GM12878 (cell line): ENCODE data around the gene CENPP. TPM values are rescaled to one million over a fixed set of nuclear protein-coding genes. Genes with fewer than 3 reads are reported as not detected.

ENCODE experiments used
- ATAC-seq: fragments of 200-7000 bp; cut with Tn5 transposase; 3 replicates; pipeline ENCODE4 v1.9.1; 2020; ENCODE audit warnings: mild to moderate bottlenecking, moderate library complexity
- BruUV-seq: library from RNA; stranded (reverse); fragments of 400-500 nt; replicated peaks from 2 replicates; lab custom pipeline; 2021; lab: Mats Ljungman, UMichigan
- CTCF ChIA-PET: fragments of 300-600 bp; sonication (Branson Sonifier 250); formaldehyde crosslinking; extraction: SDS; loops from one replicate; lab custom pipeline; 2021; ENCODE audit warnings: inconsistent platforms; lab: Yijun Ruan, JAX
- POLR2A ChIA-PET: fragments of 350-600 bp; formaldehyde crosslinking; extraction: SDS; loops from one replicate; lab custom pipeline; 2021; ENCODE audit warnings: inconsistent platforms; lab: Charles Lee
- RAD21 ChIA-PET: fragments of 300-600 bp; sonication (Branson Sonifier 250); formaldehyde crosslinking; loops from one replicate; lab custom pipeline; 2023; ENCODE audit warnings: antibody characterized with exemption; ENCODE audit not compliant: unreplicated experiment; lab: Charles Lee
- SMC1A ChIA-PET: fragments of 300-600 bp; sonication (Branson Sonifier 250); formaldehyde crosslinking; loops from one replicate; lab custom pipeline; 2023; ENCODE audit not compliant: unreplicated experiment, uncharacterized antibody; lab: Charles Lee
- DNase-seq: peaks from one replicate; pipeline ENCODE4 v3.0.0-alpha.2; 2011; ENCODE audit warnings: low read depth, low spot score
- FAIRE-seq: peaks from 3 replicates; lab custom pipeline; 2011; peaks lifted over from hg19 to GRCh38; lab: Jason Lieb, UNC
- H2AFZ ChIP-seq: 2 replicates; pipeline ENCODE4 v1.6.0; 2011; ENCODE audit warnings: low read depth, low read length, control low read depth; ENCODE audit not compliant: control insufficient read depth
- H3K27ac ChIP-seq: 2 replicates; pipeline ENCODE4 v1.5.1; 2011; ENCODE audit warnings: control low read depth; ENCODE audit not compliant: control insufficient read depth, insufficient read depth
- H3K27me3 ChIP-seq, 2 experiments: replicated peaks in 1 of 2; 2 replicates each; pipeline versions ENCODE4 v1.6.0 to v1.6.1; 2011; ENCODE audit warnings: low read length in 1 of 2; ENCODE audit not compliant: control insufficient read depth in 2 of 2, insufficient read depth in 2 of 2
- H3K36me3 ChIP-seq, 2 experiments: 2 replicates each; pipeline ENCODE4 v1.5.1; 2011; ENCODE audit warnings: low read length in 1 of 2; ENCODE audit not compliant: control insufficient read depth in 2 of 2, insufficient read depth in 2 of 2
- H3K4me1 ChIP-seq: 2 replicates; pipeline ENCODE4 v1.6.1; 2011; ENCODE audit warnings: mild to moderate bottlenecking, low read length, moderate library complexity, mixed read lengths; ENCODE audit not compliant: control insufficient read depth, insufficient read depth
- H3K4me2 ChIP-seq: 2 replicates; pipeline ENCODE4 v1.6.0; 2011; ENCODE audit warnings: control low read depth; ENCODE audit not compliant: control insufficient read depth, insufficient read depth
- H3K4me3 ChIP-seq: fragments of 200-600 bp; sonication (generic); 2 replicates; pipeline ENCODE4 v1.5.1; 2016
- H3K79me2 ChIP-seq: 2 replicates; pipeline ENCODE4 v1.6.0; 2011; ENCODE audit warnings: low read length; ENCODE audit not compliant: control insufficient read depth, insufficient read depth
- H3K9ac ChIP-seq: 2 replicates; pipeline ENCODE4 v1.8.0; 2011; ENCODE audit warnings: low read length, control low read depth, mixed read lengths; ENCODE audit not compliant: control insufficient read depth, insufficient read depth
- H3K9me3 ChIP-seq: replicated peaks from 3 replicates; pipeline ENCODE4 v1.5.1; 2011; ENCODE audit warnings: mild to moderate bottlenecking, low read length; ENCODE audit not compliant: control insufficient read depth, insufficient read depth
- H4K20me1 ChIP-seq: 2 replicates; pipeline ENCODE4 v1.6.0; 2011; ENCODE audit not compliant: control insufficient read depth, insufficient read depth
- FOXM1 ChIP-seq: IDR thresholded peaks from 2 replicates; pipeline ENCODE4 v1.6.1; 2012; ENCODE audit warnings: low read depth, mild to moderate bottlenecking, inconsistent platforms, low read length, moderate library complexity
- LARP7 ChIP-seq: fragments of 450-650 bp; IDR thresholded peaks from 2 replicates; pipeline ENCODE4 v1.6.1; 2017; ENCODE audit warnings: mild to moderate bottlenecking
- TCF12 ChIP-seq: IDR thresholded peaks from 2 replicates; pipeline ENCODE4 v1.6.1; 2011; ENCODE audit warnings: low read depth, mild to moderate bottlenecking, low read length
- WRNIP1 ChIP-seq: IDR thresholded peaks from 2 replicates; pipeline ENCODE4 v1.6.1; 2011; ENCODE audit warnings: low read depth, low read length, improper control_type of control experiment, borderline replicate concordance
- WGBS: methylation state at CpG from one replicate; pipeline ENCODE4 v1.1.6; 2016; ENCODE audit warnings: low lambda C conversion rate; ENCODE audit not compliant: insufficient replicate concordance, insufficient coverage; ENCODE audit errors: missing lambda C conversion rate; 5-methylcytosine and 5-hydroxymethylcytosine counted together
- in situ Hi-C: fragments of 300-500 bp; cut with MboI; formaldehyde crosslinking; loops from 9 replicates; pipeline ENCODE4 v1.14.3; 2018; ENCODE audit warnings: mixed read lengths
- intact Hi-C: fragments of 100-400 bp; cut with micrococcal nuclease; formaldehyde crosslinking; loops from one replicate; pipeline ENCODE4 v1.14.2; 2022; ENCODE audit not compliant: unreplicated experiment
- polyA plus RNA-seq, 11 experiments: library from polyadenylated mRNA; depleted of rRNA in 4 of 11; unstranded in 6 of 11; stranded (reverse) in 5 of 11; fragments of >200 nt; fragmentation: Nextera tagmentation in 4 of 11; fragmentation: Illumina TruSeq in 1 of 11; extraction: Ambion mirVana in 4 of 11; extraction: Trizol in 1 of 11; gene quantifications; 1 replicate in 1 of 11; 2 replicates in 10 of 11; pipeline versions ENCODE4 v1.2.1 to v1.2.3, GENCODE V29; 2011 to 2016; ENCODE audit warnings: inconsistent platforms in 2 of 11, missing spikeins in 2 of 11, low read depth in 1 of 11
- total RNA-seq, 4 experiments: library from RNA; depleted of rRNA in 3 of 4; stranded (reverse); fragments of >200 nt in 3 of 4; fragmentation: Illumina TruSeq in 1 of 4; extraction: Trizol in 1 of 4; gene quantifications; 2 replicates each; pipeline versions ENCODE4 v1.2.1 to v1.2.3, GENCODE V29; 2013 to 2021
- TF ChIP-seq, protein P1 (sequence below): IDR thresholded peaks from 2 replicates; pipeline ENCODE4 v1.6.1; 2011; ENCODE audit warnings: borderline replicate concordance, low read depth, mild to moderate bottlenecking, moderate library complexity, low read length; ENCODE audit not compliant: insufficient read depth, poor library complexity, severe bottlenecking
- TF ChIP-seq, protein P2 (sequence below): fragments of 450-650 bp; IDR thresholded peaks from 2 replicates; pipeline ENCODE4 v1.6.1; 2016; ENCODE audit warnings: mild to moderate bottlenecking

The CENPP gene
- total and polyA plus RNA-seq, 10 of the 15 experiments (the other 5 are each of a cell fraction or from before 2014, with no cell fraction given): 9.4 to 31.4 (median 19.8) TPM

DNA sequence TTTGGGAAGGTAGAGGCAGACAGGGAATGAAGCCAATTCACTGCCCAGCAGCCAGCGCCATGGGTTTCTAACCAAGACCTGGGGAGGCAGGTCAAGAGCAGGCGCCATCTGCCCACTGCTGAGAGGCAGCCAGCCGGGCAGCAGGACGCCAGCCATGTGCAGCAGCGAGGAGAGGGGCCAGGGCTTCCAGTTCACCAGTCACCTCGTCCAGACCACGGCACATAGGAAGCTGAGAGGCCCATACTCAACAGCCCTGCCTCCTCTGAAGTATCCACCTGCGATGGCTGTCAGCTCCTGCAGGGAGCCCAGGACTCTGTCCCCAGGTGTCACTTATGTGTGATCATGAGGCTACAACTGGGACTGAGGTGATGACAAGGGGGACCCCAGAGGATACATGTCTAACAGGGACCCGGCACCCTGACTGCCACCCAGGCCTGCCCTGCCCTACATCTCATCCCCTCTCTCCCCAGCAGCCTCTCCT lies 314.1 kb downstream of the CENPP start:
- Histone ChIP-seq H3K36me3 (peaks cover 21 to 44% of the 10 kb centered on the region in 2 experiments), H3K4me2 (no peak overlapping the region), H3K9ac (no peak overlapping the region), H3K27ac (no peak overlapping the region), H2AFZ (no peak overlapping the region), H3K27me3 (no peaks in the 10 kb centered on the region), H3K9me3 (no peaks in the 10 kb centered on the region), H4K20me1 (no peaks in the 10 kb centered on the region; the same call in 1 of the 2 replicates), H3K79me2 (no peaks in the 10 kb centered on the region), H3K4me1 (no peaks in the 10 kb centered on the region), H3K4me3 (no peak overlapping the region)
- FAIRE-seq (no peak), DNase-seq (no peak), ATAC-seq (no peak)
- in situ Hi-C loops: loop anchor here (5.0 kb wide), 1 partner anchor 503 kb away; no protein-coding TSS in a partner anchor
- TF ChIP-seq TCF12: no peak
- TF ChIP-seq WRNIP1: no peak
- TF ChIP-seq, protein P1, sequence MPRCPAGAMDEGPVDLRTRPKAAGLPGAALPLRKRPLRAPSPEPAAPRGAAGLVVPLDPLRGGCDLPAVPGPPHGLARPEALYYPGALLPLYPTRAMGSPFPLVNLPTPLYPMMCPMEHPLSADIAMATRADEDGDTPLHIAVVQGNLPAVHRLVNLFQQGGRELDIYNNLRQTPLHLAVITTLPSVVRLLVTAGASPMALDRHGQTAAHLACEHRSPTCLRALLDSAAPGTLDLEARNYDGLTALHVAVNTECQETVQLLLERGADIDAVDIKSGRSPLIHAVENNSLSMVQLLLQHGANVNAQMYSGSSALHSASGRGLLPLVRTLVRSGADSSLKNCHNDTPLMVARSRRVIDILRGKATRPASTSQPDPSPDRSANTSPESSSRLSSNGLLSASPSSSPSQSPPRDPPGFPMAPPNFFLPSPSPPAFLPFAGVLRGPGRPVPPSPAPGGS: no peak
- TF ChIP-seq, protein P2, sequence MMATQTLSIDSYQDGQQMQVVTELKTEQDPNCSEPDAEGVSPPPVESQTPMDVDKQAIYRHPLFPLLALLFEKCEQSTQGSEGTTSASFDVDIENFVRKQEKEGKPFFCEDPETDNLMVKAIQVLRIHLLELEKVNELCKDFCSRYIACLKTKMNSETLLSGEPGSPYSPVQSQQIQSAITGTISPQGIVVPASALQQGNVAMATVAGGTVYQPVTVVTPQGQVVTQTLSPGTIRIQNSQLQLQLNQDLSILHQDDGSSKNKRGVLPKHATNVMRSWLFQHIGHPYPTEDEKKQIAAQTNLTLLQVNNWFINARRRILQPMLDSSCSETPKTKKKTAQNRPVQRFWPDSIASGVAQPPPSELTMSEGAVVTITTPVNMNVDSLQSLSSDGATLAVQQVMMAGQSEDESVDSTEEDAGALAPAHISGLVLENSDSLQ: no peak
- TF ChIP-seq LARP7: no peak
- no peak for TF ChIP-seq FOXM1
- ChIA-PET RAD21 (no interaction called here), SMC1A (no interaction called here), CTCF (interaction anchor here (1.0 kb wide), 1 partner anchor 9 kb away, joined by 4 read pairs; no protein-coding TSS in a partner anchor), POLR2A (no interaction called here)
- intact Hi-C loops: loop anchor here (10.0 kb wide), 1 partner anchor 135 kb away; no protein-coding TSS in a partner anchor
- 96% methylated on average over 8 of the region's 9 CpGs for WGBS
- no TSS peak for BruUV-seq
